VCaP (cell line): ENCODE data around the gene TAS2R4.
"Not testable (repeated sequence)": the region's sequence is repeated elsewhere in the genome, so short reads cannot be mapped to it uniquely, and the experiment has no call there.

Experiments
- H3K27ac ChIP-seq: fragments of 450-650 bp; 2 replicates; pipeline ENCODE4 v1.5.1; 2017
- TF ChIP-seq, protein P1 (sequence below): fragments of 450-650 bp; conservative IDR thresholded peaks from 2 replicates; pipeline ENCODE4 v1.5.1; 2017; ENCODE audit warnings: mild to moderate bottlenecking, moderate library complexity

Gene TAS2R4

DNA sequence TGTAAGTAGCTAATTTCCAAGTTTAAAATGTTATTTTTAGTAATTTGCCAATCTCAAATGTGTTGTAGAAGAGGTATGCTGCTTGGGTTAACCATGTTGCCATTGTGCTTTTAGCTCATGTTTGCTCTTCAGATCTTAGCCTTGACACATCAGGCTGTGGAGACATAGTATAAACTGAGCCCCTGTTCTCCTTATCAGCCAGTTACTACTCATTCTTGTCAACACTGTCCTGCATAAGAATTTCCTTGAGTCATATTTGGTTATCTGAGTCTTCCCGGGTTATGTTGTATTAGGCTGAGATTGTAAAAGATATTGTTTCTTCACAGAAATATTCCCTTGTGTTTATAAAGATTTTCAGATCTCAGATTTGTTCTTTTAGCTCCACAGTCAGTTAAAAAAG is 34.2 kb upstream of the TAS2R4 start:
- no peak overlapping the region for H3K27ac ChIP-seq
- TF ChIP-seq, protein P1, sequence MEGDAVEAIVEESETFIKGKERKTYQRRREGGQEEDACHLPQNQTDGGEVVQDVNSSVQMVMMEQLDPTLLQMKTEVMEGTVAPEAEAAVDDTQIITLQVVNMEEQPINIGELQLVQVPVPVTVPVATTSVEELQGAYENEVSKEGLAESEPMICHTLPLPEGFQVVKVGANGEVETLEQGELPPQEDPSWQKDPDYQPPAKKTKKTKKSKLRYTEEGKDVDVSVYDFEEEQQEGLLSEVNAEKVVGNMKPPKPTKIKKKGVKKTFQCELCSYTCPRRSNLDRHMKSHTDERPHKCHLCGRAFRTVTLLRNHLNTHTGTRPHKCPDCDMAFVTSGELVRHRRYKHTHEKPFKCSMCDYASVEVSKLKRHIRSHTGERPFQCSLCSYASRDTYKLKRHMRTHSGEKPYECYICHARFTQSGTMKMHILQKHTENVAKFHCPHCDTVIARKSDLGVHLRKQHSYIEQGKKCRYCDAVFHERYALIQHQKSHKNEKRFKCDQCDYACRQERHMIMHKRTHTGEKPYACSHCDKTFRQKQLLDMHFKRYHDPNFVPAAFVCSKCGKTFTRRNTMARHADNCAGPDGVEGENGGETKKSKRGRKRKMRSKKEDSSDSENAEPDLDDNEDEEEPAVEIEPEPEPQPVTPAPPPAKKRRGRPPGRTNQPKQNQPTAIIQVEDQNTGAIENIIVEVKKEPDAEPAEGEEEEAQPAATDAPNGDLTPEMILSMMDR: no peak

DNA sequence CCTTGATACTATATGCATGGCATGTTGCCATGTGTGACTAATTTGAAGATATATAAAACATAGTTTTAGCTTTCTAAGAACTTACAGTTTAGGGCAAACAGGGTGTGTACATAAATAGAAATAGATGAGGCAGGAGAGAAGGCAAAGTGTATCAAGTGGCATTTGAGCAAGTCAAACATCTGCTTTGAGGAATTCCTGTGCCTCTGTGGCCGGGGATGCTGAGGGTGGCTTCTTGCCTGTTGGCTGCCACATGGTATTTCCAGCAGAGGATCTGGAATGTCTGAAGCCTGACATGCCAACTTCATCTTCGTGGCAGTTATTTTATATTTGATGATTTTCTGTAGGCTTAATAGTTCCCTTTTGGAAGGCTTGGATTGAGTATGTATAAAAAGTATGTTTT is 32.3 kb upstream of the TAS2R4 start:
- TF ChIP-seq, protein P1: no peak
- H3K27ac ChIP-seq: no peak overlapping the region

DNA sequence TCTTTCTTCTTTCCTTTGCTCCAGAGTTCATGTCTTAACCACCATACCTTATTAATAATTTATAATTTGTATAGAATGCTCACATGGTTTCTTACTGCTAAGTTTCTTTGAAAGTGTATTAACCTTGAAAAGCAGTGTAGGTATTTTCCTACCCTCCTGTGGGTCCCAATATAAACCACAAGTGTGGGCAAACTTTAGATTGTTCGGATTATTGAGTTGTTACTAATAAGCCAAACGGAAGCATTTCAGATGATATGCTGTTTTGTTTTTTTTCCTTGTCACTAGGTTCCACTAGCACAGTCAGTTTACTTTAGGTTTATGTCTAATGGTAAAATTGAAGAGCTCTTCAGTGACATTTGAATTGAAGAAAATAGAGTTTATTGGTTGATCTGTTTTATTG is 28.1 kb upstream of the TAS2R4 start:
- H3K27ac ChIP-seq: no peak overlapping the region
- TF ChIP-seq, protein P1: no peak

DNA sequence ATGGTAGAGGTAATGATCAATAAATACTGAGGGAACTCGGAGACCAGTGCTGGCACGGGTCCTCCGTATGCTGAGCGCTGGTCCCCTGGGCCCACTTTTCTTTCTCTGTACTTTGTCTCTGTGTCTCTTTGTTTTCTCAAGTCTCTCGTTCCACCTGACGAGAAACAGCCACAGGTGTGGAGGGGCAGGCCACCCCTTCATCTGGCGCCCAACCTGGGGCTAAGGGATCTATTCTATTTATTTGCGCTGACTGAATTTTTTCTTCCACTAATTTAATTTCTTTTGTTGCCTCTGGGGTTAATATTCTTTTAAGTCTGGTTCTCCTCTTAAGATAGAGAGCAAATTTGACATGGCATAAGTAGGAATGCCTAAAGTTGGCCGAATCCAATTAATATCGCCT is 24.6 kb upstream of the TAS2R4 start:
- not testable (repeated sequence) for H3K27ac ChIP-seq

DNA sequence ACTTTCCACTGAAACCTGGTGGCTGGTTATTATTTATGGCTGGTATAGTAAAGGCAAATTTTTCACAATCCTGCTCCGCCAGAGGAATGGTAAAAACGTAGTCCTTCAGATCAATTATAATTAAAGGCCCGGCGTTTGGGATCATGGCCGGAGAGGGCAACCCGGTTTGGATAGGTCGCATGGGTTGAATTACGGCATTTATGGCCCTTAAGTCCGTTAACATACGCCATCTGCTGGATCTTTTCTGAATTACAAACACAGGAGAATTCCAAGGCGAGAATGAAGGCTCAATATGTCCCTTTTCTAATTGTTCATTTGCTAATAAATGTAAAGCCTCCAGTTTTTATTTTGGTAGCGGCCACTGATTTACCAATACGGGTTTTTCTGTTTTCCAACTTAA is 23.8 kb upstream of the TAS2R4 start:
- no peak overlapping the region for H3K27ac ChIP-seq
- TF ChIP-seq, protein P1: peak; percentile 50

DNA sequence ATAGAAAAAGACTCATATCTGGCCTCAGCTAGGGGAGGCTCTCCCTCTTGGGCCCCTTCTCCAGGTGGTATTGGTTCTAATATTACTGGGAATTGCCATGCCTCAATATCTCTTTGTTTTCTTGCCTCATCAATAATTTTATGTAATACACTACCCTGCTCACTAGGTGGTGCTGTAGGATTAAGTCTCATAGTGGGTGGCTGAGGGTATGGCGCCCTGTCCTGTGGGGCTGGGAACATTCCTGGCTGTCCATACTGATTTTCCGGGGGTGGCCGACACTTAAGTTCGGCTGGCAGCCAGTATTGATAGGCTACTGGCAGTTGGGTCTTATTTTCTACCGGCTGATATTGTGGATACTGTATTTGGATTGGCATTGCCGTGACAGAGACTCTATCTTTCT is 21.5 kb upstream of the TAS2R4 start:
- no peak overlapping the region for H3K27ac ChIP-seq
- TF ChIP-seq, protein P1: peak; percentile 58

DNA sequence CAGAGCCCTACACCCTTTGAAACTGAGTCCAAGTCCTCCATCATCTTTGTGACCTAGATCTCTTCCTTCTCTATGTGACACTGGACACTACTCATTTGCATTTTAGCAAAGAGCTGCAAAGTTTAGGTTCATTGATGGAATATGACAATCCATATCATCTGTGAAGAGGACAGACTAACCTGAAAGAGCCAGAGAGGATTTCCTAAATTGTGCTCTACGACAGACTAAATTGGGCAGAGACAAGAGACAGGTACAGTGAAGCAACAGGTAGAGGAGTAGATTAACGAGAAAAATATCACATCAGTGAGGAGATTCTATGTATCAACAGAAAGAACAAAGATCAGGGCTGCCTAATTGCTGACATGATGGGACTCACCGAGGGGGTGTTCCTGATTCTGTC is 12.7 kb upstream of the TAS2R4 start, which contains the start of gene TAS2R3:
TSS of gene TAS2R3 (plus strand) at position 301 of the 400 bp plus-strand sequence. CDS start at position 363, 62 bp downstream.
- no peak within 1 kb of the TSS for H3K27ac ChIP-seq
- TF ChIP-seq, protein P1: no peak

DNA sequence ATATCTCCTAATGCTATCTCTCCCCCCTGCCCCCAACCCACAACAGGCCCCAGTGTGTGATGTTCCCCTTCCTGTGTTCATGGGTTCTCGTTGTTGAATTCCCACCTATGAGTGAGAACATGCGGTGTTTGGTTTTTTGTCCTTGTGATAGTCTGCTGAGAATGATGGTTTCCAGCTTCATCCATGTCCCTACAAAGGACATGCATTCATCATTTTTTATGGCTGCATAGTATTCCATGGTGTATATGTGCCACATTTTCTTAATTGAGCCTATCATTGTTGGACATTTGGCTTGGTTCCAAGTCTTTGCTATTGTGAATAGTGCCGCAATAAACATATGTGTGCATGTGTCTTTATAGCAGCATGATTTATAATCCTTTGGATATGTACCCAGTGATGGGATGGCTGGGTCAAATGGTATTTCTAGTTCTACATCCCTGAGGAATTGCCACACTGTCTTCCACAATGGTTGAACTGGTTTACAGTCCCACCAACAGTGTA is 6.3 kb upstream of the TAS2R4 start:
- not testable (repeated sequence) for H3K27ac ChIP-seq
